ENCODE data around the gene SH2D4B. TPM values are rescaled to one million over a fixed set of nuclear protein-coding genes. Genes with fewer than 3 reads are reported as not detected.
"Not testable (repeated sequence)": the region's sequence is repeated elsewhere in the genome, so short reads cannot be mapped to it uniquely, and the experiment has no call there.

SH2D4B gene
- total RNA-seq, 3 donors from 2014 or later = 0.13 to 0.22 (median 0.20) TPM

DNA sequence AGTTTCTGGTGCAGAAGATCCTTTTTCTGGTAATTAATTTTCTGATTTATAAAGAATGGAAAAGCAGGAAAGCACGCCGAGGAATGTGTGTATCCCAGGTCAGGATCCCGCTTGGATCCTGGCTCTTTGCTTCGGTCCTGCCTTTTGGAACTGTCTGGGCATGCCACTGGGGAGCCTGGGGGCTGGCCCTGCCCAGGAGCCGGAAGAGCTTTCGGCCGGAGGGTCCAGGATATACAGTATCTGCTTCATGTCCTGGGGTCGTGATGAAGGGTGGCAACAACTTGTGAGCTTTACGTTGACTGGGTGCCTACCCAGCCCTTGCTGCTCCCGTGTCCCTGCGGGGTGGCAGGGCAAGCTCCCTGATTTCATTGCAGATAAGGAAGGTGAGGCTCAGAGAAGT is 2.4 kb downstream of the SH2D4B start:
- H3K9me3 Mint-ChIP-seq = no peaks in the 10 kb centered on the region
- H3K36me3 Mint-ChIP-seq (ENCODE audit: insufficient read depth) = no peaks in the 10 kb centered on the region
- DNase-seq = no peak
- H3K27me3 Mint-ChIP-seq (ENCODE audit: low read depth) = no peaks in the 10 kb centered on the region
- no peak for ATAC-seq
- H3K4me1 Mint-ChIP-seq (ENCODE audit: low read depth) = peaks cover 14% of the 10 kb centered on the region
- no peak overlapping the region for H3K4me3 Mint-ChIP-seq

DNA sequence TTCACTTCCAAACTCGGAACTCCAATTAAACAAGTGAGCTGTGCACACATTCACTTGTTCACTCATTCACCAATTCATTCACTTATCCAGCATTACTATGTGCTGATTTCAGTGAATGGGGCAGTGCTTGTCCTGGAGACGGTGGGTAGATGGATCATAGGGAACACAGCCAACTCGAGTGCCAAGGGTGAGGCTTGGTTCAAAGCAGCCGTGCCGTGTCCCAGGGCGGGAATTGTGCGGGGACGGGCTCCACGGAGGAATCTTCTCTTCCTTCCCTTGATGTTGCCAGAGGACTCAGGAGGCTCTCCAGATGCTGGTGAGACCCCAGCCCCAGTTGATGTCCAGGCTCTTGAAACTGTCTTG is 2.9 kb downstream of the SH2D4B start:
- Mint-ChIP-seq H3K4me1 (ENCODE audit: low read depth) (peaks cover 11% of the 10 kb centered on the region), H3K27me3 (ENCODE audit: low read depth) (no peaks in the 10 kb centered on the region), H3K9me3 (no peaks in the 10 kb centered on the region), H3K4me3 (no peak overlapping the region), H3K36me3 (ENCODE audit: insufficient read depth) (no peaks in the 10 kb centered on the region)
- ATAC-seq (no peak), DNase-seq (no peak)

DNA sequence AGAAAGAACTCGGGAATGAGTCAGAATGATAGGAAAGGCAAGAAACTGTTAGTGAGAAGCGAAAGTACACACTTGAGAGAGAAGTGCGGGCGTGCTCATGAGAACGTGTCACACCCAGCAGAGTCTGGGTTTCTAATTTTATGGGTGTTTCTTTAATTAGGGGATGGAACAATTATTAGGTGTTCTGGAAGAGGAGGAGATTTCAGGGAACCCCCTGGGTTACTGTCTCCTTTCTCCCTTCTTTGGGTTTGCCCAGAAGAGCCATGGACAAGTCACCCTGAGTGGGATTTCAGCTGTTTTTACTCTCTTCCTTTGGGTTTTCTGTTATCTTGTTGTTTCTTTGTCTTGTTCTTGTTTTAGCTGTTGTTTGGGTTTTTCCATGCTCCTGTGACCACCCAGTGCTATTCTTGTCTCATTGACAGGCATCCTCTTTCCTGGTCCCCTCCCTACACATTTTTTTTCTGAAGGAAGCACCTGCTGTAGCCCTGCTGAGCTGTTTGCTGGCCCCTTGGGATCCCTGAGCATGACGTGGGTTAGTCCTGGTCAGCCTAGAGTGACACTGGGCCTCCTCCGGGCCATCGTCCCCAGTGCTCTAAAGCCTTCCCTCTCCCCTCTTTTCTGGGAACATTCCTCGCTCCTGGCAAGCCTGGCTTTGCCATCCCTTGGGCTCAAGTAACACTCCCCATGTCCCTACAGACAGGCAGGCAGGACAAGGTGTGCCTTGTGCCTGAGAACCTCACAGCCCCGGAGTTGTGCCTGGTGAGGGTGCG is 3.5 kb downstream of the SH2D4B start:
- H3K4me1 Mint-ChIP-seq (ENCODE audit: low read depth) = peaks cover 10% of the 10 kb centered on the region

DNA sequence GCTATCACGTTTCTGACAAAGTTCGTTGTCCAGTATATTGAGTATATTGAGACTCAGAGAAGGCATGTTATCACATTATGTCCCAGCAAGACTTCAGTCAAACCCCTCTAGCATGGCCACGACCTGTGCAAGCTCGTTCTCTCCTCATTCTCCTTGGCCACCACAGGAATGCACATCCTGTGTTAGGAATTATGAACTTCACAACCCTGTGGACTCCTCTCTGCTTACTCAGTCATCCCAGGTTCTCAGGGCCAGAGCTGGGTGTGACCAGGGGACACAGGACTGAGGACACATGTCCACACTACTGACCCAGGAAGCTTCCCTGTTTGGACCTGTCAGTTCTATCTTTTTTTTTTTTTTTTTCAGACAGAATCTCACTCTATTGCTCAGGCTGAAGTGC is 4.4 kb downstream of the SH2D4B start:
- ATAC-seq (no peak), DNase-seq (no peak)
- Mint-ChIP-seq H3K27me3 (ENCODE audit: low read depth) (no peaks in the 10 kb centered on the region), H3K36me3 (ENCODE audit: insufficient read depth) (no peaks in the 10 kb centered on the region), H3K4me3 (no peak overlapping the region), H3K4me1 (ENCODE audit: low read depth) (peaks cover 5% of the 10 kb centered on the region), H3K9me3 (no peaks in the 10 kb centered on the region)

More for the DNA sequence above, 3.5 kb downstream of the SH2D4B start:
- H3K36me3 Mint-ChIP-seq (ENCODE audit: insufficient read depth) = no peaks in the 10 kb centered on the region
- no peak for DNase-seq
- H3K4me3 Mint-ChIP-seq = no peak overlapping the region
- H3K9me3 Mint-ChIP-seq = no peaks in the 10 kb centered on the region
- ATAC-seq = no peak
- no peaks in the 10 kb centered on the region for H3K27me3 Mint-ChIP-seq (ENCODE audit: low read depth)

DNA sequence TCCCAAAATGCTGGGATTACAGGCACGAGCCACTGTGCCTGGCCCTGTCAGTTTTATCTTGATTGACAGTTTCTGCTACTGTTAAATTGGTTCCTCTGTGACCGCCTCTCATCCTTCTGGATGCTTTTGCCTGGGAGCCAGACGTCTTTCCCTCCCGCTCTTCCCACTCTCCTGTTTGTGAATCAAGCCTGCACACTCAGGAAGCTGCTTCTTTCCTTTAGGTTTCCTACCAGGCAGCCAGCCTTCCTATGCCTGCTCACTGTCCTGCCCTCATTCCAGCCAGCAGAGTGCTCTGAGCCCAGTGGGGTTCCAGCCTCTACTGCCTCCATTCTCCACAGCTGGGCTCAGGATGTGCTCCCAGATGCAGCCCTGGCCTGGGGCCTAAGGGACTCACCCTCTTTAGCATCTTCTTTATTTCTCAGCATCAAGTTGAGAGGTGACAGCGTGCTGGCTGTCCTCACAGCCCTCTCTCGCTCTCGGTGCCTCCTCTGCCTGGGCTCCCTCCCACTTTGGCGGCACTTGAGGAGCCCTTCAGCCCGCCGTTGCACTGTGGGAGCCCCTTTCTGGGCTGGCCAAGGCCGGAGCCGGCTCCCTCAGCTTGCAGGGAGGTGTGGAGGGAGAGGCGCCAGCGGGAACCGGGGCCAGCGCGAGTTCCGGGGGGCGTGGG is 5.1 kb downstream of the SH2D4B start:
- no peaks in the 10 kb centered on the region for H3K27me3 Mint-ChIP-seq (ENCODE audit: low read depth)
- DNase-seq = no peak
- no peak overlapping the region for H3K4me3 Mint-ChIP-seq
- no peaks in the 10 kb centered on the region for H3K9me3 Mint-ChIP-seq
- H3K36me3 Mint-ChIP-seq (ENCODE audit: insufficient read depth) = no peaks in the 10 kb centered on the region
- peaks cover 5% of the 10 kb centered on the region for H3K4me1 Mint-ChIP-seq (ENCODE audit: low read depth)
- no peak for ATAC-seq

DNA sequence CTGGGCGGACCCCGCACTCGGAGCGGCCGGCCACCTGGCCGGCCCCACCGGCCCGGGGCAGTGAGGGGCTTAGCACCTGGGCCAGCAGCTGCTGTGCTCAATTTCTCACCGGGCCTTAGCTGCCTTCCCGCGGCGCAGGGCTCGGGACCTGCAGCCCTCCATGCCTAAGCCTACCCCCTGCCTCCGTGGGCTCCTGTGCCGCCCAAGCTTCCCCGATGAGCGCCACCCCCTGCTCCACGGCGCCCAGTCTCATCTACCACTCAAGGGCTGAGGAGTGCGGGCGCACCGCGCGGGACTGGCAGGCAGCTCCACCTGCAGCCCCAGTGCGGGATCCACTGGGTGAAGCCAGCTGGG is 5.6 kb downstream of the SH2D4B start:
- not testable (repeated sequence) for H3K27me3 Mint-ChIP-seq (ENCODE audit: low read depth); DNase-seq; H3K9me3 Mint-ChIP-seq; H3K4me3 Mint-ChIP-seq; ATAC-seq; H3K4me1 Mint-ChIP-seq (ENCODE audit: low read depth); H3K36me3 Mint-ChIP-seq (ENCODE audit: insufficient read depth)

DNA sequence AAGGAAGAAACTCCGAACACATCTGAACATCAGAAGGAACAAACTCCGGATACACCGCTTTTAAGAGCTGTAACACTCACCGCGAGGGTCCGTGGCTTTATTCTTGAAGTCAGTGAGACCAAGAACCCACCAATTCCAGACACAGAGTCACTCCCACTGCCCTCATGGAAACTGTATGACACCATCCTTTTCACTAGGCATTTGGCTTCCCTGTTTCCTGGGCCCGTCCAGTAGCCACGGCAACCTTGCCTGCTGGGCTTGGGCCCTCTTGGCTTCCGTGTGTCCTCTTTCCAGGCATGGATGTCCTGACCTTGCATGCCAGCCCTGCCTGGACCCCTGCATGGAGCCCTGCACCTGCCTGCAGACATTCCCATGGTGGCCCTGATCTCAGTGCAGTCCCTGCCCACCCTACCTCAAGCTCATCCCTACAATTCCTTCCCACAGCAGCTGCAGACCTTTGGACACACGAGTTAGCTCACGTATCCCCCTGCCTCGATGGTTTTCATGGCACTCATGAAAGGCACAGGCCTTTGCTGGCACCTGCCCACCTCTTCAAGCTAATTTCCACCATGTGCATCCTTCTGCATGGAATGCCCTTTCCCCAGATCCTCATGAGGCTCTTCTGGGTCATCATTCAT is 6.7 kb downstream of the SH2D4B start:
- H3K4me3 Mint-ChIP-seq = no peak overlapping the region

DNA sequence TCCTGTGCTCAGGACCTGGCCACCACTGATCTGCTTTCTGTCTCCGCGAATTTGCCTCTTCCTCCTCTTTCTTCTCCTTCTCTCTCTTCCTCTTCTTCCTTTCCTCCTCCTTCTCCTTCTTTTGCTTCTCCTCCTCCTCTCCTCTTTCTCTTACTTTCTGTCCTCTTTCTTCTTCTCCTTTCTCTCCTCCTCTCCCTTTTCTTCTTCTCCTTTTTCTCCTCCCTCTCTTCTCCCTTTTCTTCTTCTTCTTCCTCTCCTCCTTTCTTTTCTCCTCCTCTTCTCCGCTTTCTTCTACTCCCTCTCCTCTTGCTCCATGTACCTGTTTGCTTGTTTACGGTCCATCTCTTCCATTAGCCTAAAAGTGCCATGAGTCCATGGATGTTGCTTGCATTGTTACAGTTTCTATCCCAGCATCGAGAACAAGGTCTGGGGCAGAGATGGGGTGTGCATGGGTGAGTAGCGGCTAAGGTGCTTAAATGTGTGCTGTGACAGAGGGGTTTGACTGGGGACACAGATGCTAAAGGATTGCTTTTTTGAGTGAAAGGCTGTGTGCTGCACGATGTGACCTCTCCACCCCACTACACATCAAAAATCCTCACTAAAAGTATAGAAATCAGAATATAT is 7.7 kb downstream of the SH2D4B start:
- Mint-ChIP-seq H3K36me3 (ENCODE audit: insufficient read depth) (no peaks in the 10 kb centered on the region), H3K4me3 (no peak overlapping the region), H3K27me3 (ENCODE audit: low read depth) (no peaks in the 10 kb centered on the region), H3K4me1 (ENCODE audit: low read depth) (peaks cover 5% of the 10 kb centered on the region), H3K9me3 (no peaks in the 10 kb centered on the region)
- ATAC-seq (no peak), DNase-seq (no peak)

More for the DNA sequence above, 6.7 kb downstream of the SH2D4B start:
- DNase-seq (no peak), ATAC-seq (no peak)
- Mint-ChIP-seq H3K4me1 (ENCODE audit: low read depth) (peaks cover 5% of the 10 kb centered on the region), H3K9me3 (no peaks in the 10 kb centered on the region), H3K36me3 (ENCODE audit: insufficient read depth) (no peaks in the 10 kb centered on the region), H3K27me3 (ENCODE audit: low read depth) (no peaks in the 10 kb centered on the region)

DNA sequence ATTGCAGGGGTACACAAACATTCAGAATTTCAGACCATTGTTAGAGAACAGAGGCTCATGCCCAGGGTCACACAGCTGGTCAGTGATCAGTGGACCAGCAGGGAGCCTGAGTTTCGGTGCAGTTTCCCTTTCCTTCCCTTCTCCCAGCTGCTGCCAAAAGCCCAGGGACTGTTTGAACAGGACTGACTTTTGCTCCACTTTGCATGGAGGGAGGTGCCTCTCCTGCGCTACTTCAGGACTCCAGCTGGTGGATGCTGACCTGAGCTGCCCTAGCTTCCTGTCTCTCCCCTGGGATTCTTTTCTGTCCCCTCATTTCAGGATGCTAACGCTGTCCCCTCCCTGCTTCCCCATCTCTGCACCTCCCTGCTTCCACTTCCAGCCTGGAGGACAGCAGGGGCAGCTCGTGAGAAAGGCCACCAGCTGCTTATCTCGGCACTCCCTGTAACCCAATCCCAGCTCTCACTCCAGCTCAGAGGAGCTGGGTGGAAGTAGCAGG is 14.5 kb downstream of the SH2D4B start:
- DNase-seq = no peak
- H3K9me3 Mint-ChIP-seq = no peaks in the 10 kb centered on the region
- peaks cover 2% of the 10 kb centered on the region for H3K27me3 Mint-ChIP-seq (ENCODE audit: low read depth)

DNA sequence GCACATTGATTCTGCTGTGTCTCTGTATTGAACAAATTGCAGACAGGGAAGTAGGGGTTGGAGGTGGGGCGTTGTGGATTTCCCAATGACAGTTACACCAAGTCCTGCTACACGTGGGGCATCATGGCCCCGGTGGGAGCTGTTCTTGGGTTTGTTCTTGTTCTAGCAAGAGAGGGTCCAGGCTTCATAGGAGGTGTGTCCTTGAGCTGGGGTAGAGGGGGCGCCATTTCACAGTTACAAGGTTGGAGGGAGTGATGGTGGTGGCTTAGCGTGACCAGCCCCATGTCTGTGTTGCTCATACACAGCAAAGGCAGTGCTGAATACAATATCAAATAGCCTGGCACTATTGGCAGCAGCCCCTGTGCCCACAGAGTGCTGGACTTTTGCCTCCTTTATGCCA is 15.7 kb downstream of the SH2D4B start:
- DNase-seq = no peak
- H3K36me3 Mint-ChIP-seq (ENCODE audit: insufficient read depth) = no peaks in the 10 kb centered on the region

More for the DNA sequence above, 14.5 kb downstream of the SH2D4B start:
- no peaks in the 10 kb centered on the region for H3K4me1 Mint-ChIP-seq (ENCODE audit: low read depth)
- H3K4me3 Mint-ChIP-seq = no peak overlapping the region
- no peak for ATAC-seq
- H3K36me3 Mint-ChIP-seq (ENCODE audit: insufficient read depth) = no peaks in the 10 kb centered on the region

DNA sequence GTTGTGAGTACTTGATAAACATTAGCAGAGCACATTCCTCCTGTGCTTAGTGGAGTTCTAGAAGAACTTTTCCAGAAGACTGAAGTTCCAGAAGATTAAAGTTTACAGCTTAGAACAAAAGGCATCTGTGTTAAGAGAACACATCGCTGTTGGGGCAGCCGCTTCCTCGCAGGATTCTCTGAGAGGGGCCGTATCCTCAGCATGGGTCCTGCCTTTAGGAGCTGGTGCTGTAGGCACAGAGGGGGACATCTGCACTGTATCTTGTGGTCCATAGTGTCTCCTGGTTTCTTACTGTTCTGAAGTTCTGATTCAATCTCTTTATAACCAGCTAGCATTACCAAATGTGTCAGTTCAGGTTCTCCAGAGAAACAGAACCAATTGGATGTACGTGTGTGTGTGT is 16.3 kb downstream of the SH2D4B start:
- no peaks in the 10 kb centered on the region for H3K36me3 Mint-ChIP-seq (ENCODE audit: insufficient read depth)
- H3K4me1 Mint-ChIP-seq (ENCODE audit: low read depth) = no peaks in the 10 kb centered on the region
- no peak for DNase-seq
- no peak overlapping the region for H3K4me3 Mint-ChIP-seq
- peaks cover 2% of the 10 kb centered on the region for H3K27me3 Mint-ChIP-seq (ENCODE audit: low read depth)
- ATAC-seq = no peak
- H3K9me3 Mint-ChIP-seq = no peaks in the 10 kb centered on the region

More for the DNA sequence above, 15.7 kb downstream of the SH2D4B start:
- no peaks in the 10 kb centered on the region for H3K9me3 Mint-ChIP-seq
- no peak for ATAC-seq
- H3K4me1 Mint-ChIP-seq (ENCODE audit: low read depth) = no peaks in the 10 kb centered on the region
- peaks cover 2% of the 10 kb centered on the region for H3K27me3 Mint-ChIP-seq (ENCODE audit: low read depth)
- no peak overlapping the region for H3K4me3 Mint-ChIP-seq

DNA sequence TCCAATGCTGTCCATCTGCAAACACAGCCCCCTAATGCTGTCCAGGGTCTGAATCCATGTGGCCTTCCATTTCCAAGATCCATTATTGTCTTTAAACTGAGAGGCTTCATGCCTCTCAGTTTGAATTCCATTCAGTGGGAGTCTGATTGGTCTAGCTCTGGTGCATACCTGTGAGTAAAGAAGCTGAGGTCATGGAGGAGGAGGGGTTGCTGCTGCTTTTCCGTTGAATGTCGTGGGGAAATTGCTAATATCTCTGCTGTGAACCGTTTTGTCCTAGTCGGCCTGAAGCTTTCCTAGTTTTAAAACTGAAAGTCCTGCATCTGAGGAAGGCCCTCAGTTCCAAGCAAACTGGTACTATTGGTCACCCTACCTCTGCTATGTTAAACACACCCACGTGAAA is 17.7 kb downstream of the SH2D4B start:
- no peak for ATAC-seq

DNA sequence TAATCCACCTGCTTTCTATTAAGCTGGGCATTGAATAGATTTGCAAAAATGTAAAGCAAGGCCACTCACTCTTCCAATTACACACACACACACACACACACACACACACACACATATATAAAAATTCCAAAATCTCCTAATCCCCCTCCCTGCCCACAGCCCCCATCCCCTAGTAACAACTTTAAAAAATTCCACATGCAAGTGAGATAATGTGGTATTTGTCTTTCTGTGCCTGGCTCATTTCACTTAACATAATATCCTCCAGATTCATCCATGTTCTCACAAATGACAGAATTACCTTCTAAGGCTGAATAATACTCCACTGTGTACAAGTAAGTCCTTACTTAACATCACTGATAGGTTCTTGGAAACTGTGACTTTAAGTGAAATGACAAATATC is 24.2 kb downstream of the SH2D4B start:
- Mint-ChIP-seq H3K4me1 (ENCODE audit: low read depth) (no peaks in the 10 kb centered on the region), H3K36me3 (ENCODE audit: insufficient read depth) (no peaks in the 10 kb centered on the region), H3K27me3 (ENCODE audit: low read depth) (peaks cover 9% of the 10 kb centered on the region), H3K4me3 (no peak overlapping the region), H3K9me3 (no peaks in the 10 kb centered on the region)
- ATAC-seq = no peak
- no peak for DNase-seq

More for the DNA sequence above, 17.7 kb downstream of the SH2D4B start:
- no peak for DNase-seq
- H3K27me3 Mint-ChIP-seq (ENCODE audit: low read depth) = peaks cover 2% of the 10 kb centered on the region
- H3K9me3 Mint-ChIP-seq = no peaks in the 10 kb centered on the region
- H3K4me3 Mint-ChIP-seq = no peak overlapping the region
- H3K4me1 Mint-ChIP-seq (ENCODE audit: low read depth) = no peaks in the 10 kb centered on the region
- no peaks in the 10 kb centered on the region for H3K36me3 Mint-ChIP-seq (ENCODE audit: insufficient read depth)

DNA sequence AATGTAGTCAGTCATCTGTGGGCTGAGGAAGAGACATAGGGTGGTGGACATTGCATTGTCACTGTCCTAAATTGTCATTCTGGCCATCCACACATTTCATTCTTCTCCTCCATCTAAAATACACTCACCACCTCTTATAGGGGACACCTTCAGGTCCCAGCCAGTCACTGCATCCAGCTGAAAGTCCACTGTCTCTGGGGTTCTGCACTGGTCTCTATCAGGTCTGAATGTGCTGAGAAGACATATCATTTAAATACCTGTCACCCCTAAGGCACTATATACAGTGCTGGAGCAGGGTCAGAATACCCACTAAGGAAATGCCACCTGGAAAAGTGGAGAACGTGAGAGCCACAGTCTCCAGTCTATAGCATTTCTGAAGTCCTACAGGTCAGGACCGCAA is 29.6 kb downstream of the SH2D4B start:
- H3K4me1 Mint-ChIP-seq (ENCODE audit: low read depth) = no peaks in the 10 kb centered on the region
- H3K4me3 Mint-ChIP-seq = no peak overlapping the region
- no peaks in the 10 kb centered on the region for H3K9me3 Mint-ChIP-seq
- peaks cover 2% of the 10 kb centered on the region for H3K36me3 Mint-ChIP-seq (ENCODE audit: insufficient read depth)
- DNase-seq = no peak
- H3K27me3 Mint-ChIP-seq (ENCODE audit: low read depth) = peaks cover 12% of the 10 kb centered on the region
- no peak for ATAC-seq

All from activated T-cell treated with anti-CD3 and anti-CD28 coated beads, Interleukin-2, amount 50 U/mL, for 4 hours (primary cell).